Measurements from ENCODE around the gene EFCC1.

GRCh38 chr3:128956440-128956839 lies 44.7 kb upstream of the EFCC1 start:
- TF ChIP-seq CTCF (IDR thresholded peaks at IDR 0.05) (no peak), POLR2A (IDR thresholded peaks at IDR 0.05) (no peak)
